Retina (tissue), 1 donor: Measurements from ENCODE around the gene ADAMTSL1.
A peak's percentile ranks its signal among the peaks of the same experiment; 100 is the strongest.

Experiments used
- DNase-seq: peaks from one replicate; pipeline ENCODE4 v3.0.0-alpha.2; 2016

The ADAMTSL1 gene

GRCh38 chr9:18707061-18707461 is 233.1 kb downstream of the ADAMTSL1 start:
- DNase-seq = no peak

GRCh38 chr9:18707489-18708205 is 233.7 kb downstream of the ADAMTSL1 start:
- no peak for DNase-seq

DNA sequence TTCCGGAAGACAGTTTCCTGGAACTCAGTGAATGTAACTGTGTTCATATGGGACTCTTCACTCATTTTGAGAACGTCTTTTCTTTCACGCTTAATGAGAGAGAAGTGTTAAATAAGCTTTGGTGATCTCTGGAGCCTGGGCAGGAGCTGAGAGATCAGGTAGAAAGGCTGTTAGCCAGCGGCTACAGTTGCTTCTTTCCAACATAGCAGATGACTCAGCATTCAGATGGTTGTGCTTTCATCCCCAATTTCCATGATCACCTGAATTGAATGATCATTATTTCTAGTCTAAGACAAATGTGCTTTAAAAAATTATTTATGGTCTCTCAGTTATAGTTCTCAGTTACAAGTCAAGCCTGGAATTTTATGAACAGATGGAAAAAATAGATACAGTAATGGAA is 234.5 kb downstream of the ADAMTSL1 start:
- DNase-seq = no peak

DNA sequence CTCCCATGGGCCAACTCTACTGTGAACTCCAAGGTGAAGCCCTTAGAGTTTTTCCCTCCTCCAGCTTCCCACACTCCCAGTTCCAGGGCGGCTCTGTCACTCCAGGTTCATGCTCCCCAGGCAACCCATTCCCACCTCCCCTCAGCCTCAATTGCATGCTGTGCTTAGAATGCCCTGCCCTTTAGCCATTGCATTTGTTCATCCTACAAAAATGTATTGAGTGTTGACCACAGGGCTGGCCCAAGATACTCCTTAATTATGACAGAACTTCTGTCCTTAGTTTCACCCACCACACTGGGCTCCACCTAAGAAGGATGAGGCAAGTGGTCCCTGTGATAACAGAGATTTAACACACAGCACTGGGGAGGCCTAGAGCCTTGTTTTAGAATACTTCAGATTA is 236.1 kb downstream of the ADAMTSL1 start:
- DNase-seq = no peak

DNA sequence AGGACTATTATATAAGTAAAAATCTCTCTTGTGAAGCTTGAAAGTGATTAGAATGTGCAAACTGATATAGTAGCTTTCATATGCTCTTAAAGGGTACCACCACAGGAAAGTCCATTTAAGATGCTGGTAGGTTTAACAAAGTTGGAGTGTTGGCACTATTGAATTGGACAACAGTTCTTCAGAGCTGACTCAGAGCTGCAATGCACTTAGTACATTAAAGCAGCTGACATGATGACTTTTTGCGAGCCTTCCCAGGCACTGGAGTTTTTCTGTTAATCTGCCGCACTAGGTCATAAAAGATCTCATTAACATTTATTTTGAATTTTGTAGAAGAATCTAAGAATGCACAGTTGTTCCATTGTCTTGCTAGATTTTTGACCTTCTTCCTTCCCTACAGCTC is 243.8 kb downstream of the ADAMTSL1 start:
- DNase-seq = no peak

DNA sequence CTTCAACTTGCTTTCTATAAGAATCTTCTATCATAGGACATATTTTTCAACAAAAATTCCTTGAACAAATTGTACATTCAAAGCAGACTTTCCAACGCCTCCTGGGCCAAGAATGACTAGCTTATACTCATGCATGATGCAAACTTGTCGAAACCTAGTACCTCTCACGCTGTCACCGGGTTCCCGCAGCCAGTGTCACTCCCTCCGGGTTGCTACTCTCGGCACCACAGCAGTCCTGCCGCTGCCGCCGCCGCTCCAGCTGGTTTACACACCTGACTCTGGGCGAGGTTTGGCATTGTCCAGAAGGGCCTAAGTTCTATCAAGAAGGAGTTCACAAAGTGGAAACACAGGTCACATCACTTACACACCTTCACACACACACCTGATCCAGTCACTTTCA is 244.4 kb downstream of the ADAMTSL1 start:
- DNase-seq = no peak

DNA sequence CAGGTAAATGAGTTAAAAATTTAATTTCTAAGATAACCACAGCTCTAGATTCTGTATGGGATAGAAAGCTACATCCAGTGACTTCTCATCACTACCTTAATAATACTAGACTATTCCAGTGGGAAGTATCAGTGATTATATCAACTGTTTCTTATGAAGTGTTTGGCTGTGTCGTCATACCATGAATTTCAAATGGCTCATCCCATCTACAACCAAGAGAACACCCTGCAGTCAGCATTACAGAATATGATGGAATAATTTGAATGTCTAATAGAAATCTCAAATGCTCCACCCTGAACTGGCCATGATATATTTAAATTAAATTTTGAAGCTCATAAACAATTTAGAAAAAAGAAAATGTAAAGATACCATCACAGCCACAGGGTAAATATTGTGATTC is 245.0 kb downstream of the ADAMTSL1 start:
- no peak for DNase-seq

- no peak for DNase-seq
Observed at GRCh38 chr9:18720691-18721090, 246.7 kb downstream of the ADAMTSL1 start.

- peak; percentile 37 for DNase-seq
Observed at GRCh38 chr9:18721267-18721994, 247.5 kb downstream of the ADAMTSL1 start.

DNA sequence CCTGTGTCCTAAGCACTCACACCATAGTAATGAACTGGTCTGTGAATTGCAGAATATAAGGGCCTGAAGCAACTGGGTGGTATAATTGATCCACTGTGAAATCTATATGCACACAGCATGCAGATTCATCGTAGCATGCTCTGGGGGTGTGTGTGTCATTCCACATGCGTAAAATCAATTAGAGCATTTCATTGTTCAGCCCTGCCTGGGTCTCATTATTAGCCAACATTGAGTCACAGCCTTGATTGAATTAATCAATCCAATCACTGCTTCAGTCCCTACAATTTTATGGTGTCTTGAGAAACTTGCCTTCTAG is 248.0 kb downstream of the ADAMTSL1 start:
- no peak for DNase-seq

DNA sequence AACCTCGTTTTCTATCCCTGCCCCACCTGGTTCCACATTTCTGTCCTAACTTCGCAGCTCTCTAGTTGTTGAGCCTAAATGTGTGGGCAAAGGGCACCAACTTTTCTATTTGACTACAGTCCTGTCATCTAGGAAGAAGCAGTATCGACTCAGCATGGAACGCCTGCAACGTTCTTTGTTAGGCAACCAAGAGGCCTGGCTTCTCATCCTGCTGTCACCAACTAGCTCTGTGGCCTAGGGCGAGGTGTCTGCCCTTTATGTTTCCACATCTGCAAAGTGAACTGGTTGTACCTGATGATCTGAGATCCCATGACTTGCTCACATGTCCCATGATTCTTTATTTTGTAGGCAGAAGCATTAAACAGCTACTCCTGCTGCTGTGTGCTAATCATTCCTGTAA is 248.9 kb downstream of the ADAMTSL1 start:
- DNase-seq = no peak

GRCh38 chr9:18723366-18723765 is 249.4 kb downstream of the ADAMTSL1 start:
- DNase-seq = no peak

DNA sequence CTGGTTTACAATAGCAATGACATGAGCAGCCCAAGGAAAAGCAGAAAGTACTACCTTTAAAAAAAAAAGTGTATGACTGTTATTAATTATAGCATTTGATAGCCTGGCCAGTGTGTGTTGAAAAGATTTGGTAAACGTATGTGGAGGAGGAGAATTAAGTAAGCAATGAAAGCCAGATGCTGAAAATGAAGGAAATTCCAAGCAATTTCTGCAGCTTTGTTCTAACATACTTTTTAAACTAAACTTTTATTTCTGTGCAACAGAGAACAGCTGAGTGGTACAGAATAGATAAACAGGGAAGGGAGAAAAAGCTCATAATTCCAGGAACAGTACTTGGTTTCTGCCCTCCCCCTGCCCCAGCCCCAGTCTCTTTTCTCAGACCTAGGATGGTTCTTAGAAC is 252.6 kb downstream of the ADAMTSL1 start:
- no peak for DNase-seq

GRCh38 chr9:18727904-18728303 is 254.0 kb downstream of the ADAMTSL1 start:
- DNase-seq = no peak

DNA sequence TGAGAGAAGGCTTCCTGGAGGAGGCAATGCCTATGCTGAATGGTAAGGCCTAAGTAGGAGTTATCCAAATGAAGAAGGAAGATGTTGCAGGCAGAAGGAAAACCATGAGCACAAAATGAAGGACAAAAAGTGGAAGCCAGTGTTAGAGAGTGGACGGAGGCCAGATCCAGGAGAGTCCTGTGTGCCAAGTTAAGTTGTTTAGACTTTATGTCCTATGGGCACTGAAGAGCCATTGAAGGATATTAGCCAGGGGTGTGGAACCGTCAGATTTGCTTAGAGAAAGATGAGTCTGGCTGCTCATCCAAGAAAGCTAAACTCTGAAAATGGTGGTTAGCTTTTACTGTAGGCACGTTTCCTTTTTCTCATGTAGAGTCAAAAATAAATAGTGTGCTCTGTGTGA is 254.7 kb downstream of the ADAMTSL1 start:
- DNase-seq = no peak

GRCh38 chr9:18730241-18730640 is 256.3 kb downstream of the ADAMTSL1 start:
- DNase-seq = no peak

GRCh38 chr9:18739127-18739526 is 265.2 kb downstream of the ADAMTSL1 start:
- no peak for DNase-seq

- DNase-seq = no peak
Observed at GRCh38 chr9:18739641-18740318, 265.8 kb downstream of the ADAMTSL1 start.

DNA sequence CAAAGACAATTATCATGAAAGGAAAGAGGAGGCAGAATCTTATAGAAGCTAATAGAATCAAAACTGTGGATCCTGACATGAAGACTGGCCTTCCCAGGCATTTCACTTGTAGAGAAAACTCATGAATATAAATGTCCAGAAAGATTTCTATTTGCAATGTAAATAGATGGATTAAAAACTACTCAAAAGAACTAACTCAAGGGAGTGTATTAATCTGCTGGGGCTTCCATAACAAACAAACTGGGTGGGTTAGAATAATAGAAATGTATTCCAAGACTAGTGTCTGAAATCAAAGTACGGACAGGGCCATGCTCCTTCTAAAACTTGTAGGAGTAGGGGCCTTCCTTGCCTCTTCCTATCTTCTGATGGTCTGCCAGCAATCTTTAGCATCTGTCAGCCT is 267.4 kb downstream of the ADAMTSL1 start:
- DNase-seq = no peak

- DNase-seq = no peak
Observed at GRCh38 chr9:18741945-18742344, 268.0 kb downstream of the ADAMTSL1 start.

DNA sequence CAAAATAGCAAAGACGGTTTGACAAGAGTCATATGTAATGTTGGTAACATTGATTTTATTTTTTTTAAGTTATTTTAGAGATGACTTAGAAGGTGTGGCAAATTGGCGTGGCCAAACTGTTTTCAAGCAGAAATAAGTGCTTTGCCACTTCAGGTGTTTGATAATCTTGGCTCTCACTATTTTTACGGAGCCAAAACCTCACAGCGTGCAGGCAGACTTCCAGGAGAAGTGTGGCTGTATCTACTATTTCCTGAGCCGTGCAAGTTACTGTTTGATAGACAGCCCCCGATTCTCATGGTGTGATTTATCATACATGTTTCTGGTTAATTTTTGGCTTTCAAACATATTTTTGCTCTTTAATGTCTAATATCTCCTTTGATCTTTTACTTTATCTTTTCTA is 269.5 kb downstream of the ADAMTSL1 start:
- DNase-seq = no peak

DNA sequence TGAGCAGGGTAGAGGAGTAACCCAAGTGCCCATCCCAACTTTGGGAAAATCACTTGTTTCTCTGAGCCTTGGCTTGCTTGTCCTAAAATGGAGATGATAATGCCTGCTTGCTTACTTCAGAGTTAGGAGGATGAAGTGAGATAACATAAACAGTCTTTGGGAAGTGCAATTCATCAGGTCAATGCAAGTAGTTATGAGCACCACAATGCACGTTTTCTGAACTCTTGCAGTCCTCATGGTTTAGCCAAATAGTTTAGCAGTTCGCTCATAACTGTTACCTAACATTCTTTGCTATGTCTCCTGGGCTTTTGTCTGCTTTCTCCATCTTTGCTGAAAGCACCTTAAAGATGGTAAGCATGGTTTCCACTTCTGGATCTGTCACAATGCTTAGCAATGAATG is 270.0 kb downstream of the ADAMTSL1 start:
- no peak for DNase-seq

DNA sequence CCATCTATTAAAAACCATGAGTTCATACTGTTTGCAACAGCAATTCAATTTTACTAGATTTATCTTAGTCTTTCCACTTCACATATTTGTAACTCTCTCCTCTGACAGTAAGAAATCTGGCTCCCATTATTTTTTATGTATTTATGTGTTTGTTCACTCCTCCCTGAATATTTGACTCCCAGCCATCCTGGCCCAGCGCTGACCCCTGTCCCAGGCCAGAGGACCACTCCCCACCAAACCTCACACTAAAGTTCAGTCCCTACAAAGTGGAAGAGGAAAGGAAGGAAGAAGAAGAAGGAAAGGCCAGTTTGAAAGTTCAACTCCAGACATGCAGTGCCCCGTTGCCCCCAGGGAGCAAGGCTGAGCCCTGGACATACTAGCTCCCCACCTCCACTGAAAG is 271.8 kb downstream of the ADAMTSL1 start:
- no peak for DNase-seq

DNA sequence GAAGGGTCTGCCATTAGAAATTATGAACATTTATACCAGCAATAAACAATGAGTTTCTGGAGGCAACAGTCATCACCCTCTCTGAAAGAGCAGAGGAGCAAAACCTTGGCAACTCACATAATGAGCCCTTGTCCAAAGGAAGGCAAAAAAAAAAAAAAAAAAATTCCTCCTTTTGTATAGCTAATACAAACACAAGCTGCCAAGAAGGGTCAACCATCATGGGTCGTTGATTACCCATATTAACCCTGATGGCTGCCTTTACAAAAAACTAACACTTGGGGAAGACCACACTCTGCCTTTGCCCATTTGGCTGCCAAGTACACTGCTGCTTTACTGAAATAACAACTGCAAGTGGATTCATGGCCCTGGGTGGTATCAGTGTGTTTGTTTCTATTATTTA is 272.7 kb downstream of the ADAMTSL1 start:
- peak; percentile 73 for DNase-seq
